ENCODE results near the gene ZNF76.

ZNF76 gene

DNA sequence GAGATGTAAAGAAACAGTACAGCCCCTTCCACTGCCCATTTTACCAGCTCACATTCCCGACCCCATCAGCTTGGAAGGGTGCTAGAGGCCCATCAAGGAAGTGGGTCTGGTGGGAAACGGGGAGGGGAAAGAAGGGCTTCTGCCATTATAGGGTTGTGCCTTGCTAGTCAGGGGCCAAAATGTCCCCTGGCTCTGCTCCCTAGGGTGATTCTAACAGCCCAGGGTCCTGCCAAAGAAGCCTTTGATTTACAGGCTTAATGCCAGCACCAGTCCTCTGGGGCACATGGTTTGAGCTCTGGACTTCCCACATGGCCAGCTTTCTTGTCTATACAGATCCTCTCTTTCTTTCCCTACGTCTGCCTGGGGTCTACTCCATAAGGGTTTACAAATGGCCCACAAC is 10.6 kb upstream of the ZNF76 start:
- Histone ChIP-seq H3K27ac (ENCODE audit: low read depth, low read length) (no peak overlapping the region), H3K4me3 (ENCODE audit: low read length) (no peak overlapping the region), H3K27me3 (ENCODE audit: insufficient read depth, low read length) (no peaks in the 10 kb centered on the region), H3K36me3 (ENCODE audit: insufficient read depth, low read length) (peaks cover 14% of the 10 kb centered on the region; the same call in 1 of the 2 replicates), H3K9ac (ENCODE audit: low read depth, low read length) (no peak overlapping the region), H3K4me1 (ENCODE audit: insufficient read depth, low read length) (peaks cover 16% of the 10 kb centered on the region), H3K9me3 (ENCODE audit: insufficient read depth, low read depth, low read length) (no peaks in the 10 kb centered on the region)
- 77% methylated on average over 3 of the region's 3 CpGs for WGBS

DNA sequence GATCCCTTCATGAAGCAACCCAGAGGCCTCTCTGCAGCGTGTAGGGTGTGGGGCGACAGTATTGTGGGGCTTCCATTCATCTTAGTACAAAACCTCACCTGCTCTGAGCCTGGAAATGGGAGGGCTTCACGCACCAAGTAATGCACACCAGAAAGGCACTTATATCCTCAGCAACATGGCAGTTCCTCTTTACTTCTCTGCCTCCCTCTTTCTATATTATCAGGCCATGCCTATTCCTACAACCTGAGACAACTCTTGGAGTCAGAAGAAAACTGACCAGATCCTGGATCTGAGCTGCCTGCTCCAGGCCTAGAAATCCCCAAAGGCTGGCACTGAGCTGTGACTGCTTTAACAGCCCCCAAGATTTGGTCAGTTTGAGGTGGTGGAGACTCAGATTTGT is 7.6 kb upstream of the ZNF76 start:
- no peak overlapping the region for H3K27ac ChIP-seq (ENCODE audit: low read depth, low read length)
- H3K27me3 ChIP-seq (ENCODE audit: insufficient read depth, low read length), result no peaks in the 10 kb centered on the region
- no peak overlapping the region for H3K9ac ChIP-seq (ENCODE audit: low read depth, low read length)
- no peaks in the 10 kb centered on the region for H3K36me3 ChIP-seq (ENCODE audit: insufficient read depth, low read length)
- peaks cover 16% of the 10 kb centered on the region for H3K4me1 ChIP-seq (ENCODE audit: insufficient read depth, low read length)
- no peak overlapping the region for H3K4me3 ChIP-seq (ENCODE audit: low read length)
- no peaks in the 10 kb centered on the region for H3K9me3 ChIP-seq (ENCODE audit: insufficient read depth, low read depth, low read length)
- over 99% methylated on average over 3 of the region's 3 CpGs for WGBS

DNA sequence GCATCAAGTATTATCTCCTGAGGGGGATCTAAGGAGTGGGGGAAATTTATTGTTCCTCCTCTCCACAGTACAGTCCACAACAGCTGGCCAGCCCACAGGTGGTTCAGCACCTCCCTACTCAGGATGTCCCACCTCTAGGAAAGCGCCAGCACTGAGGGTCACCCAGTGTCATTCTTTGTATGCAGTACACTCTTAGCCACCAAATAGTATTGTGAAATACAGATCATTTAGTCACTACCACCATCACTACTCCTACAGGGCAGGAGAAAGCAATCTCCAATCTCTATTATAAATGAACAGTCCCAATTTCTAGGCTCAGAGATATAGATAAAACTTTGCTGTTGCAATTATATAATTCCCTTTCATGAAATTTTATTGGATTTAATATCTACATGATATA is 6.3 kb upstream of the ZNF76 start:
- H3K27me3 ChIP-seq (ENCODE audit: insufficient read depth, low read length), result no peaks in the 10 kb centered on the region
- no peaks in the 10 kb centered on the region for H3K36me3 ChIP-seq (ENCODE audit: insufficient read depth, low read length)
- 95% methylated on average over 1 of the region's 1 CpG for WGBS

DNA sequence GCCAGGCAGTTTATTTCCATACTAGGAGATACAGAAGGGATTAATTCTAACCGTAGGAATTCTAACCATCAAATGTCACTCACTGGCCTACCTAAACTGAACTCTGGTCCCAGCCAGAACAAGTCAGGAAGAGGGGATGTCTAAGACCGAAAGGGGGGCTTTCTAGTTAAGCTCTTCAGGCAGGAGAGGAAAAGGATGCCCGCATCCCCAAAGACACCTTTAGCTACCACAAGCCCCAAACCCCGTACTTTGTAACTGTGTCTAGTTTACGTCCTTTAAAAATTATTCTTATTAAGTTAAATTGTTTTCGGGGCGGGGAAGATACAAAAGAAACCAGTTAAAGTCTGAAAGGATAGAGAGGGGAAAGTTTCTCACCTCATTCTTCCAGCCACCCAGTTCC is 1.2 kb upstream of the ZNF76 start:
- Histone ChIP-seq H3K4me3 (ENCODE audit: low read length) (peak overlapping the region; percentile 74), H3K36me3 (ENCODE audit: insufficient read depth, low read length) (no peaks in the 10 kb centered on the region), H3K27ac (ENCODE audit: low read depth, low read length) (no peak overlapping the region), H3K4me1 (ENCODE audit: insufficient read depth, low read length) (peaks cover 11% of the 10 kb centered on the region), H3K9ac (ENCODE audit: low read depth, low read length) (peak overlapping the region; percentile 94), H3K27me3 (ENCODE audit: insufficient read depth, low read length) (no peaks in the 10 kb centered on the region), H3K9me3 (ENCODE audit: insufficient read depth, low read depth, low read length) (no peaks in the 10 kb centered on the region)
- 88% methylated on average over 1 of the region's 7 CpGs for WGBS

More for the DNA sequence above, 6.3 kb upstream of the ZNF76 start:
- Histone ChIP-seq H3K9ac (ENCODE audit: low read depth, low read length) (no peak overlapping the region), H3K9me3 (ENCODE audit: insufficient read depth, low read depth, low read length) (no peaks in the 10 kb centered on the region), H3K4me1 (ENCODE audit: insufficient read depth, low read length) (peaks cover 17% of the 10 kb centered on the region), H3K4me3 (ENCODE audit: low read length) (no peak overlapping the region), H3K27ac (ENCODE audit: low read depth, low read length) (no peak overlapping the region)

DNA sequence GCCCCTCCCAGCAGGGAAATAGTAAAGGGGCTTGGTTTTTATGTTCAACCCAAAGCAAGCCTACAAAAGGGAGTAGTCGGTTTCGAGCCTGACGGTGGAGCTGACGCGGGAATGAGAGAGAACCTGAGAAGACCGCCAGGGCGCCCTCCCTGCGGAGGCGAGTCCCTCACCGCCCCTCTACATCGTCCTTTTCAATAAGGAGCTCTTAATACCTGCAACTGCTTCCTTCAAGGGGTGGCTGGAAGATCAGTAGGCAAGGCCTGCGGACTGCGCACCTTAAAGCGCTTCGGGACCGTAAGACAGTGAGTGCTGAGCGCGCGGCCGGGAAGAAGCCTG is 709 bp upstream of the ZNF76 start:
- Histone ChIP-seq H3K27me3 (ENCODE audit: insufficient read depth, low read length) (no peaks in the 10 kb centered on the region), H3K27ac (ENCODE audit: low read depth, low read length) (peak overlapping the region; percentile 99; the same call in 1 of the 2 replicates), H3K9me3 (ENCODE audit: insufficient read depth, low read depth, low read length) (no peaks in the 10 kb centered on the region), H3K36me3 (ENCODE audit: insufficient read depth, low read length) (no peaks in the 10 kb centered on the region), H3K4me1 (ENCODE audit: insufficient read depth, low read length) (peaks cover 11% of the 10 kb centered on the region), H3K9ac (ENCODE audit: low read depth, low read length) (peak overlapping the region; percentile 94), H3K4me3 (ENCODE audit: low read length) (peak overlapping the region; percentile 74)
- WGBS, result under 1% methylated on average over 20 of the region's 20 CpGs

DNA sequence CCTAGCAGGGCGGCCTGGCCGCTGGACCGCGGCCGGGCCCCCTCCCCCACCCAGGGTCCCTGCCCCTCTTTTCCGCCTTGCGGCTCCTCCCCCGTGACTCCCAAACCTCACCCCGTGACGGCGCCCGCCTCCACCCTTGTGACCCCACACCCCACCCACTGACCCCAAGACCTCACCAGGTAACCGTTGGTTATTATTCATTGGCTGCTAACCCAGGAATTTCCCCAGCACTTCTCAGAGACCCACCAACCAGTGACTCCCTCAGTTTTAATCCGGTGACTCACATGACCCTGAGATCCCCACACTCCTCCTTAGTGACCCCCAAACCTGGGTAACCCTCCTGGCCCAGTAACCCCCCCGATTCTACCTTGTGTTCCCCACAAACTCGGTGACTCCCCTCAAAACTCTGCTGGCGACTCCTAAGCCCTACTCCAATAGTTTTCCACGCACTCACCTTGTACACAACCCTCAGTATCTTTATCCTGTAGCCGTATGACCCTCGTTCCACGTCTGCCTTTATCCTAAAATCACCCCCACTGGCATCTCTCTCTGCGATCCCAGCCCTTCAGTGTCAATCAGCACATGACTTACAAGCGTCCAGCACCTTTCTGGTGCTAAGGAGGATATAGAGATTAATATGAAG is 534 bp downstream of the ZNF76 start:
- H3K36me3 ChIP-seq (ENCODE audit: insufficient read depth, low read length), result no peaks in the 10 kb centered on the region
- peak overlapping the region; percentile 99 for H3K27ac ChIP-seq (ENCODE audit: low read depth, low read length)
- peak overlapping the region; percentile 74 for H3K4me3 ChIP-seq (ENCODE audit: low read length)
- WGBS, result 8% methylated on average over 22 of the region's 23 CpGs
- H3K27me3 ChIP-seq (ENCODE audit: insufficient read depth, low read length), result no peaks in the 10 kb centered on the region
- peaks cover 11% of the 10 kb centered on the region for H3K4me1 ChIP-seq (ENCODE audit: insufficient read depth, low read length)
- no peaks in the 10 kb centered on the region for H3K9me3 ChIP-seq (ENCODE audit: insufficient read depth, low read depth, low read length)
- H3K9ac ChIP-seq (ENCODE audit: low read depth, low read length), result peak overlapping the region; percentile 94

DNA sequence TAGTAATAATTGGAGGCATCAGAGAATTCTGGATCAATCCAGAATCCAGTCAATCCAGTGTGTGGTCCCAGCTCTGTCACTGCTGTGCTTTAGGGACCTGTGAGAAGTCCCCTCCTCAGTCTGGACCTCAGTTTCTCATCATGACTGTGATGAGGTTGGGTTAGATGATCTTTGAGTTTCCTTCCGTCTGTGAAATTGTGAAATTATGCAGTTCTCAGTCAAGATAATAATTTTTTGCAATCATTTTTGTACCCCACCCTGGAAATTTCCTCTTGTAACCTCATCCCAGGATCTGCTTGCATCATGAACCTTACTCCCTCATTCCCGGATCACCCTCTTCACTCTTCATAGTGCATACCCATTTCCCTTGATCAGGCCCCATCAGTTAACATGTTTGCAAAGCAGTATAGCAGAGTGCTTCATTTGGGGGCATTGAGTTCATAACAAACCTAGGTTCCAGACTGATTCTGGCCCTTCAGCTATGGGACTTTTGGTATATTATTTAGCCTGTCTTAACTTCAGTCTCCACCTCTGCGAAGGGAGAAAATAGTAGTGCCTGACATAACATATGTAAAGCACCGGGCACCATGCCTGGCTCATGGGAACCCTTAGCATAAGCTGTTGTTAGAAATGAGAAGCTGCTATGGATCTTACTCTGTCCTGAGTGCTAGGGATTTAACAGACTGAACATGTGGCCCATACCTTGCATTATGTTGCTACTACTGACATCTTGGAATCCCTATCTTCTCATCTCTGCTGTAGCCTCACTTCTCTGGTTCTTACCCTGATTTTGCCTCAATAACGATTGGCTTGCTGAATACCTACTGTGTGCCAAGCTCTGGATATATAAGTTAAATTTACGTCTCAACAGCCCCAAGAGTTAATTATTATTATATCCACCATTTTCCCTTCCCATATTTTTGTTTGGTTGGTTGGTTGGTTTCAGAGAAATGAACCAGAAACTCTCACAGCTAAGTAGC is 1.3 kb downstream of the ZNF76 start:
- Histone ChIP-seq H3K36me3 (ENCODE audit: insufficient read depth, low read length) (no peaks in the 10 kb centered on the region), H3K9ac (ENCODE audit: low read depth, low read length) (peak overlapping the region; percentile 94), H3K9me3 (ENCODE audit: insufficient read depth, low read depth, low read length) (no peaks in the 10 kb centered on the region), H3K27me3 (ENCODE audit: insufficient read depth, low read length) (no peaks in the 10 kb centered on the region), H3K27ac (ENCODE audit: low read depth, low read length) (peak overlapping the region; percentile 99), H3K4me3 (ENCODE audit: low read length) (peak overlapping the region; percentile 74), H3K4me1 (ENCODE audit: insufficient read depth, low read length) (peaks cover 11% of the 10 kb centered on the region)
- WGBS, result over 99% methylated on average over 5 of the region's 6 CpGs

DNA sequence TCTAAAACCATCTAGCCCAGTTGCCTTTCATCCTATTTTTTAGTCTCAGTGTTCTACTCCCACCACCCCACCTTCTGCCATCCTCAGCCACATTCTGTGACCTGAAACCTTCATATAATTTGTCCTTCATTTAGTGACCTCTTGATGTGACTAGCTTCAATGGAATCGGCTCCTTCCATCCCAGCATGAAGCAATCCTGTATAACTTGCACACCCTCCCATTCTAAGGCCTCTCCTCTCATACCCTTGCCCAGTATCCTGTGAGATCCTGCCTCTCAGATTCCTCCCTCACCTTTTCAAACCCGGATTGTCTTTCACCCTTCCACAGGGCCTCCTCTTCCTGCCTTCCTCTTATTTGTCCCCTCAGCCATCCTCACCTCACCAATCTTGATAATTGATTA is 3.1 kb downstream of the ZNF76 start:
- no peaks in the 10 kb centered on the region for H3K9me3 ChIP-seq (ENCODE audit: insufficient read depth, low read depth, low read length)
- H3K4me1 ChIP-seq (ENCODE audit: insufficient read depth, low read length), result peaks cover 11% of the 10 kb centered on the region
- WGBS, result 78% methylated on average over 1 of the region's 2 CpGs
- H3K36me3 ChIP-seq (ENCODE audit: insufficient read depth, low read length), result no peaks in the 10 kb centered on the region
- H3K9ac ChIP-seq (ENCODE audit: low read depth, low read length), result no peak overlapping the region
- no peak overlapping the region for H3K27ac ChIP-seq (ENCODE audit: low read depth, low read length)
- no peak overlapping the region for H3K4me3 ChIP-seq (ENCODE audit: low read length)
- H3K27me3 ChIP-seq (ENCODE audit: insufficient read depth, low read length), result no peaks in the 10 kb centered on the region

DNA sequence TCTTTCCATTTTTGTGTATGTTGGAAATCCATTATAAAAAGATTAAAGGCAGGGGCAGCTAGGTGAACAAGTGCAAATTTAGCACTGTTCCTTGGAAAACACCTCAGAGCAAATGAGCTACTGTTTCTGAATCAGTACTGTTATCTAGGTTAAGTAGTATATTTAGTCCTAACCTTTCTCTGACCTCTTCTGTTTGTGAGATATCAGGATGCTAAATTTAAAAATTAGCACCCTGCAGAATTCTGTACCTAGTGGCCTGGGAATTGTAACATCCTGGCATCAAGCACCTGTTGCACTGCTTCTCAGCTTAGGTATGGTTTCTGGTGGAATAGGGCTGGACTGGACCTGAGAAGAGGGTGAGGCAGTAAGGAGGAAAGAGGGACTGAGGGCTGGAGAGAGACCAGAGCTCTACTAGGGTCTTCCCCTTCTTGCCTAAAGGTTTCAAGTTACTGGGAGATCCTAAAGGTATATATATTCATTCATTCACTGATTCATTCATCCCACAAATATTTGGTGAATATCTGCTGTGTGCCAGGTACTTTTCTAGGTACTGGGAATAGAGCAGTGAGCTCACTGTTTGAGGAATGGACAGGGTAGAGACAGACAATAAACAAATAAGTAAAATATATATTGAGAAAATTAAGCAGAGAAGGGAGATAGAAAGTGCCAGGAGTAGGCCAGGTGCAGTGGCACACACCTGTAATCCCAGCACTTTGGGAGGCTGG is 5.2 kb downstream of the ZNF76 start:
- H3K4me3 ChIP-seq (ENCODE audit: low read length), result no peak overlapping the region
- H3K9me3 ChIP-seq (ENCODE audit: insufficient read depth, low read depth, low read length), result no peaks in the 10 kb centered on the region
- H3K27ac ChIP-seq (ENCODE audit: low read depth, low read length), result no peak overlapping the region
- no peak overlapping the region for H3K9ac ChIP-seq (ENCODE audit: low read depth, low read length)
- H3K27me3 ChIP-seq (ENCODE audit: insufficient read depth, low read length), result no peaks in the 10 kb centered on the region
- no peaks in the 10 kb centered on the region for H3K36me3 ChIP-seq (ENCODE audit: insufficient read depth, low read length)
- peaks cover 6% of the 10 kb centered on the region for H3K4me1 ChIP-seq (ENCODE audit: insufficient read depth, low read length)

DNA sequence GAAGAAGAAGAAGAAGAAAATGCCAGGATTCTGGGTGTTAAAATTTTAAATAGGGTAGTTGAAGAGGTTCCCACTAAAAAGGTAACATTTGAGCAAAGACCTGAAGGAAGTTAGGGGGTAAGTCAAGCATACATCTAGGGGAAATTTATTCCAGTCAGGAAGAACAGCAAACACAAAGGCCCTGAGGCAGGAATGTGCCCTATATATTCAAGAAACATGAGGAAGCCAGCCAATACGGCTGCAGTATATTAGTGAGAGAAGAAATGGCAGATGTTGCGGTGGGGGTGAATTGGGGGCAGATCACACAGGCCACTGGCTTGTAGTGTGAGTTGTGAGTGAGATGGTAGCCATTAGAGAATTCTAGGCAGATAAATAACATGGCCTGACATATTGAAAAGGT is 6.0 kb downstream of the ZNF76 start:
- no peaks in the 10 kb centered on the region for H3K27me3 ChIP-seq (ENCODE audit: insufficient read depth, low read length)
- 94% methylated on average over 2 of the region's 2 CpGs for WGBS
- no peaks in the 10 kb centered on the region for H3K36me3 ChIP-seq (ENCODE audit: insufficient read depth, low read length)
- H3K27ac ChIP-seq (ENCODE audit: low read depth, low read length), result no peak overlapping the region
- no peak overlapping the region for H3K9ac ChIP-seq (ENCODE audit: low read depth, low read length)
- H3K4me3 ChIP-seq (ENCODE audit: low read length), result no peak overlapping the region
- H3K9me3 ChIP-seq (ENCODE audit: insufficient read depth, low read depth, low read length), result no peaks in the 10 kb centered on the region
- H3K4me1 ChIP-seq (ENCODE audit: insufficient read depth, low read length), result peaks cover 5% of the 10 kb centered on the region

DNA sequence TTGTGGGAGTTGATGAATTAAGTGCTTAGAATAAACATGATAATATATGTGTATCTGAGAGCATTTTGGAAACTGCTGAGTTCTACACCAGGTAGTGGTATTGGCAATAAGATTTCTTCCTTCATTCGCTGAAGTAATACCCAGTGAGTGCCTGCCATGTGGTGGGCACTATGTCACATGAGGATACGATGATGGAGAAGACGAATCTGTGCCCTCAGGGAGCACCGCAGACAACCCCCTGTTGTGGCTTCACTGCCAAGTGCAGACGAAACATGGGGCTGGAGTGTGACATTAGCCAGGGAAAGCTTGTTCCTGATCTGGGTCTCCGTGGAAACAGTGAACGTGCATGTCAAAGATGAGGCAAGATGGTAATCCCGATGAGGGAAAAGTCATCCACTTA is 7.9 kb downstream of the ZNF76 start:
- 88% methylated on average over 8 of the region's 8 CpGs for WGBS

More for the DNA sequence above, 7.9 kb downstream of the ZNF76 start:
- Histone ChIP-seq H3K27me3 (ENCODE audit: insufficient read depth, low read length) (no peaks in the 10 kb centered on the region), H3K4me3 (ENCODE audit: low read length) (no peak overlapping the region), H3K9me3 (ENCODE audit: insufficient read depth, low read depth, low read length) (no peaks in the 10 kb centered on the region), H3K36me3 (ENCODE audit: insufficient read depth, low read length) (no peaks in the 10 kb centered on the region), H3K9ac (ENCODE audit: low read depth, low read length) (no peak overlapping the region), H3K27ac (ENCODE audit: low read depth, low read length) (no peak overlapping the region), H3K4me1 (ENCODE audit: insufficient read depth, low read length) (no peaks in the 10 kb centered on the region)
